IMR-90 (cell line): ENCODE data around the gene RGL4.

Source experiments
- BHLHE40 ChIP-seq: fragments of 150-350 bp; IDR thresholded peaks from 2 replicates; pipeline ENCODE4 v1.6.1; 2016; ENCODE audit warnings: mild to moderate bottlenecking, low read depth, low read length
- CEBPB ChIP-seq: IDR thresholded peaks from 2 replicates; pipeline ENCODE4 v1.6.1; 2012; ENCODE audit warnings: low read depth, low read length, improper control_type of control experiment
- CTCF ChIP-seq: conservative IDR thresholded peaks from 2 replicates; pipeline ENCODE4 v1.5.1; 2012; ENCODE audit warnings: mild to moderate bottlenecking, low read depth, low read length, improper control_type of control experiment
- ELK1 ChIP-seq: fragments of 150-350 bp; IDR thresholded peaks from 2 replicates; pipeline ENCODE4 v1.6.1; 2016; ENCODE audit warnings: low read depth, mild to moderate bottlenecking, low read length, moderate library complexity, borderline replicate concordance
- MAZ ChIP-seq: IDR thresholded peaks from 2 replicates; pipeline ENCODE4 v1.6.1; 2012; ENCODE audit warnings: low read depth, mild to moderate bottlenecking, low read length, improper control_type of control experiment, moderate library complexity, borderline replicate concordance
- MXI1 ChIP-seq: IDR thresholded peaks from 2 replicates; pipeline ENCODE4 v1.6.1; 2012; ENCODE audit warnings: low read depth, mild to moderate bottlenecking, low read length, moderate library complexity, borderline replicate concordance
- POLR2A ChIP-seq: IDR thresholded peaks from 2 replicates; pipeline ENCODE4 v1.6.1; 2012; ENCODE audit warnings: mild to moderate bottlenecking, low read depth, low read length
- RAD21 ChIP-seq: IDR thresholded peaks from 2 replicates; pipeline ENCODE4 v1.6.1; 2012; ENCODE audit warnings: low read length, improper control_type of control experiment
- RCOR1 ChIP-seq: IDR thresholded peaks from 2 replicates; pipeline ENCODE4 v1.6.1; 2012; ENCODE audit warnings: mild to moderate bottlenecking, low read length, improper control_type of control experiment; ENCODE audit not compliant: insufficient replicate concordance
- RFX5 ChIP-seq: IDR thresholded peaks from 2 replicates; pipeline ENCODE4 v1.8.0; 2012; ENCODE audit warnings: low read depth, mild to moderate bottlenecking, low read length, moderate library complexity
- SMC3 ChIP-seq: fragments of 150-350 bp; IDR thresholded peaks from 2 replicates; pipeline ENCODE4 v1.6.1; 2016; ENCODE audit warnings: low read depth, mild to moderate bottlenecking, antibody characterized with exemption, low read length, moderate library complexity
- USF2 ChIP-seq: fragments of 150-350 bp; IDR thresholded peaks from 2 replicates; pipeline ENCODE4 v1.6.1; 2017; ENCODE audit warnings: mild to moderate bottlenecking, antibody characterized with exemption, low read length, low read depth

- no peak for TF ChIP-seq CTCF
- no peak for TF ChIP-seq USF2
- no peak for TF ChIP-seq RFX5
- no peak for TF ChIP-seq CEBPB
- TF ChIP-seq ELK1: no peak
- no peak for TF ChIP-seq MXI1
- no peak for TF ChIP-seq RCOR1
- TF ChIP-seq POLR2A: no peak
- TF ChIP-seq MAZ: no peak
- TF ChIP-seq SMC3: no peak
- TF ChIP-seq BHLHE40: no peak
- no peak for TF ChIP-seq RAD21
Observed at GRCh38 chr22:23684561-23685031, 6.2 kb upstream of the RGL4 start.
